M059J (cell line): ENCODE results near the gene NEMF. TPM values are rescaled to one million over a fixed set of nuclear protein-coding genes. Genes with fewer than 3 reads are reported as not detected.
"Not testable (repeated sequence)": the region's sequence is repeated elsewhere in the genome, so short reads cannot be mapped to it uniquely, and the experiment has no call there.

ENCODE experiments used
- DNase-seq: peaks from one replicate; pipeline ENCODE4 v3.0.0-alpha.2; 2012; ENCODE audit warnings: low read depth
- total RNA-seq: library from RNA; depleted of rRNA; stranded (reverse); fragments of >200 nt; shearing (Covaris generic); gene quantifications from 2 replicates; pipeline ENCODE4 v1.2.3, GENCODE V29; 2014; rRNA removed

The NEMF gene
- total RNA-seq, 1 experiment from 2014 or later = 30.6 TPM

- DNase-seq = no peak
These were observed 97.2 kb downstream of the NEMF start for GRCh38 chr14:49755378-49755777.

GRCh38 chr14:49754570-49755097 is 98.0 kb downstream of the NEMF start:
- DNase-seq = no peak

- not testable (repeated sequence) for DNase-seq
These were observed 106.1 kb downstream of the NEMF start for GRCh38 chr14:49746476-49746875.

- no peak for DNase-seq
These were observed 107.4 kb downstream of the NEMF start for GRCh38 chr14:49745191-49745590.

- DNase-seq = not testable (repeated sequence)
These were observed 116.9 kb downstream of the NEMF start for GRCh38 chr14:49735669-49736068.

- DNase-seq = no peak
These were observed 118.8 kb downstream of the NEMF start for GRCh38 chr14:49733836-49734235.

DNA sequence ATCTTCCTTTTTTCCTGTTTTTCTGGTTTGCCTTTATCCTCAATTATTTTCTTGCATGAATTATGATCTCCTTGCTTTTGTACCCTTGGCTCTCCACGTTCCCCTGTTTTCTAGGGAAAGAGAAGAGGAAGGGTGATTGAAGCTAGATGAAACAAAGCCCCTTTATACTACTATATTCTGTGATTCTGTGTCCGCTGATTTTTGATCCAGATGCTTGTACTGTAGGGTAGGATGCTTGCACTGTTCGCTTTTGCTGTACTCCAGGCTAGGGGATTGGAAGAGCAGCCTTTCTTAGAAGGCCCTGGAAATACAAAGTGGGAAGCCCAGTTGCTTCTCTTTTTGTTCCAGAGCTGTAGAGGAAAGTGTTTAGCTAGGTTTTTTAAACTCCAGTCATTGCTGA is 119.7 kb downstream of the NEMF start:
- no peak for DNase-seq

Other genes with a start within 250 kb of the NEMF start
- gene RPL36AL, start 232.2 kb downstream of the NEMF start, total RNA-seq = 318 and 363 TPM in 2 replicates
- gene MGAT2, start 232.0 kb downstream of the NEMF start, total RNA-seq = 71.6 and 93.3 TPM in 2 replicates
- gene DNAAF2, start 217.5 kb downstream of the NEMF start, total RNA-seq = 10.4 and 10.9 TPM in 2 replicates
- gene POLE2, start 164.6 kb downstream of the NEMF start, total RNA-seq = 17.4 and 27.8 TPM in 2 replicates
- gene KLHDC1, start 159.7 kb downstream of the NEMF start, total RNA-seq = 0.20 and 0.62 TPM in 2 replicates
- 40.8 and 65.5 TPM in 2 replicates for gene KLHDC2, start 84.6 kb downstream of the NEMF start, total RNA-seq
- 58.1 and 66.9 TPM in 2 replicates for gene ARF6, start 40.3 kb upstream of the NEMF start, total RNA-seq